Measurements from ENCODE around the gene CD164L2.

CD164L2 gene

GRCh38 chr1:27381969-27382762, 967 bp downstream of the CD164L2 start:
- no peak for DNase-seq

- no peak for DNase-seq
Measured at GRCh38 chr1:27380766-27381733, 2.1 kb downstream of the CD164L2 start.

DNA sequence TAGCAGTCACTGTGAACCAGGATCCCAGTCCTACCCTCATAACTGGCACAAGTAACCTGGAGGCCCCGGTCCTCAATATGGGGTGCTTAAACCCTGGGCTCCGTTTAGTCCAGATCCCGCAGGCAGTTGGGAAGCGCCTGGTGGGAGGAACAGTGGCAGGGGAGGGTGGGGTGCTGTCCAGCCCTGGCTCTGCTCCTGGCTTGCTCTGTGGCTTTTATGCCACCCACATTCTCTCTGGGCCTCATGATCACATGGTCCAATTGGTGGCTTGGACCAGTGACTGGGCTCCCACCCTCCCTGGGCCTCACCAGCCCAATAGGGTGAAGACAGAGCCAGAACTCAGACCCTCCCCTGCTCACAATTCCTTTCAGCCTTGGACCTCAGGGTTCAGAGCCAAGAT, 2.9 kb downstream of the CD164L2 start:
- no peak for DNase-seq

GRCh38 chr1:27379564-27380122, 3.5 kb downstream of the CD164L2 start:
- DNase-seq = no peak

DNA sequence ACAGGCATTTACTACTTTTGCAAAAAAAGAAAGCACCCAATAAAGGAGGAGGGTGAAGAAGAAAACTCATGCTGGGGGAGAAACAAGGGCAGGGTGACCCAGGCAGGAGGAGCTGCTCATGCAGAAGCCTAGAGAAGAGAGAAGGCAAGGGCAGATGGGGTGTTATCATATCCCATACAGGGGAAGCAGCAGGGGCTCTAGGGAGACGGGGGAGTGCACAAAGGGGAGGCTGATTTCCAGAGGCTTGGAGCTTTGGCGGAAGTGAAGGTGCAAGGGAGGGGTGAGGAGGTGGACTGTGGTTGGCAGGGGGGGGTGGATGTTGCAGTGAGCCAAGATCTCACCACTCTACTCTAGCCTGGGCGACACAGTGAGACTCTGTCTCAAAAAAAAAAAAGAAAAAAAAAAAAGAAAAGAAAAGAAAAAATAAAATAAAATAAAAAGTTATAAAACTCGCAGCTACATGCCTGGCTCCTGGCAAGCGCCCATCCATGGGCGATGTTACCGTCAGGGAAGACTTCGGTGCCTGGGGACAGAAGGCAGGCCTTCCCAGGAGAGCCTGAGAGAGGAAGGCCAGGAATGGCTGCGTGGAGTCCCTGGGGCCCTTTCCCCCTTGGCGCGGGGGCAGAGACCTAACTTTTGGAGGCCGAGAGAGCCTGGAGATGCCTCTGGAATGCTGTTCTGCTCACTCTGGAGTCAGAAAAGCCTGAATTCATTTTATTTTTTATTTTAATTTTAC, 5.2 kb downstream of the CD164L2 start:
- no peak for DNase-seq

GRCh38 chr1:27374362-27375086, 8.6 kb downstream of the CD164L2 start, which contains the start of gene FCN3:
TSS of gene FCN3 (minus strand) at chr1:27374824. CDS start at chr1:27374818, 6 bp downstream.
- no peak for DNase-seq

- no peak for DNase-seq
Measured at GRCh38 chr1:27372808-27373690, 10.1 kb downstream of the CD164L2 start.

DNA sequence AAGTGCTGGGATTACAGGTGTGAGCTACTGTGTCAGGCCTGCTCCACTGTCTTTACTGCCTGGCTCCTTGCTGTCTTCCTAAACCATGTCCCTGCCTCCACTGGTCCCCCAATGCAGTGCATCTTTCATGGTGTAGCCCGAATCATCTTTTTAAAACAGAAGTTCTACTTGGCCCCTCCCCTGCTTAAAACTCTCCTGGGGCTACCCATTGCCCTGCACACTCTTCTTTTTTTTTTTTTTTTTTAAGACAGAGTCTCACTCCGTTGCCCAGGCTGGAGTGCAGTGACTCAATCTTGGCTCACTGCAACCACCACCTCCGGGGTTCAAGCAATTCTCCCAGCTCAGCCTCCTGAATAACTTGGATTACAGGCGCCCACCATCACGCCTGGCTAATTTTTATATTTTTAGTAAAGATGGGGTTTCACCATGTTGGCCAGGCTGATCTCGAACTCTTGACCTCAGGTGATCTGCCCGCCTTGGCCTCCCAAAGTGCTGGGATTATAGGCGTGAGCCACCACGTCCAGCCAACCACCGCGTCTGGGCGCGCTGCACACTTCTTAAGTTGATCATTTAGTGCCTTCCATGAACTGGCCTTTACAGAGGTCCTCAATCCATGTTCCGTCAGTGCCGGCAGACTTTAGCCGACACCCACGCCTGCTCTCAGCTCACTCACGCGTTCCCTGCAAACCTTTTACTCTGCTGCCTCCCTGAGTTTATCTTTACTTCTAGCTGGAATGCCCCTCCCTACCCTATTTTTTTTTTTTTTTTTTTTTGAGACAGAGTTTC, 10.9 kb downstream of the CD164L2 start:
- DNase-seq = no peak

GRCh38 chr1:27368869-27369582, 14.1 kb downstream of the CD164L2 start:
- DNase-seq = no peak

GRCh38 chr1:27367160-27367650, 15.9 kb downstream of the CD164L2 start:
- DNase-seq = no peak

DNA sequence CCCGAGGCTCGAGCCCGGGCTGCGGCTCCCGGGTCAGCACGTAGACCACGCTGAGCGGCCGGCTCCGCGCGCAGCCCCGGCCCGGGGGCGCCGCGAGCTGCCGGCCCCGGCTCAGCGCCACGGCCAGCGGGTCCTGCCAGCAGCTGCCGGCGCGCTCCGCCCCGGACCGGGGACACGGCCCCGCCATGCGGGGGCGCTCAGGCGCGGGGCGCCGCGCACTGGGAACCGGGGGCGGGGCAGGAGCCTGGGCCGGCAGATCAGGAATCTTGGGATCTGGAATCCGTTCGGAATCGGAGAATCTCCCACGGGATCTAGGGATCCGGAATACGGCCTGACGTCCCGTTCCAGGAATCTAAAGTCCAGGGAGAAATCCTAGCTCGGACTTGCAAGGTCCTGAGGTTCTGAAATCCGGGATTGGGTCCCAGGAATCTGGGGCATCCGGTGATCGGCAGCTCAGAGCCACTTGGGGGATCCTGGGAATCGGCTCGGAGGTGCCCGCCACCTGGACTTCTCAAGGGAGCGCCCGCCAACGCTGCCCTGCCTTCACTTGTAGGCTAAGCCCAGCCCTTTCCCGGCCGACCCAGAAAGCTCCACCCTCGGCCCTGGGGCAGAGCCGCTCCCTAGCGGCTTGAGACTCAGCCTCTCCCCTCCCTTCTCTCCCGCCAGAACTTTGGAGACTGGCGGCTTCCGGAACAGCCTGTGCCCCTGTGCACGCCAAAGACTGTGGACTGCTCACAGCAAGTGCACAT, 16.5 kb downstream of the CD164L2 start, which contains the start of gene MAP3K6:
Gene MAP3K6 (minus strand): TSS at position 551 of the 749 bp plus-strand sequence. CDS start 364 bp downstream, at position 187.
- DNase-seq = peak; percentile 88

GRCh38 chr1:27366113-27366410, 17.1 kb downstream of the CD164L2 start:
- DNase-seq = peak; percentile 86

GRCh38 chr1:27365372-27366112, 17.6 kb downstream of the CD164L2 start:
- DNase-seq = peak; percentile 91

DNA sequence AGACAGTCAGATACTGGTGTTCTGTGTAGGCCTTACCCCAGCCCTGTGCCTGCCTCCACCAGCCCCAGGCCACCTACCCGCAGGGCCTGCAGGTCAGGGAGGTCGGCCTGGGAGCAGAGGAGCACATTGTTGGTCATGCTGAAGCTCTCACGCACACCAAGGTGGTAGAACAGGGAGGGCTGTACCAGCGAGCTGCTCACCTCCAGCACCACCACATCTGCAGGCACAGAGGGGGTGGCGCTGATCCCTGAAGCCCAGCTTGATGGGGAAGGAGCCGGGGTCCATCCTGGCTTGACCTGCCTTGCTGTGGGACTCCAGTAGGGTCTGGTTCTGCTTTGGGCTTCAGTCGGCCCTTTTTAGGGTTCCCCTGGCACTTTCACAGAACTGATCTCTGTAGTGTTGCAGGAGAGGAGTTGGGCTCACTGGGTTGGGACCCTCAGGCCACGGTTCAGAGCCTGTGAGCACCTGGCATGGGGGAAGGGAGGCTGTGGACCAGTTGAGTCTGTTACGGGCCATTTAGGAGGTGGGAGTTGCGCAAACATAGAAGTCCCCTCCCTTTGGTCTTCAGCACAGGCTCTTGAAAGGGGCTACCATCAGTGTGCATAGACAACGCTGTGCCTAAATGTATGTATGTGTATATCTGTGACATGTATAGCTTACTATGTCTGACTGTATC, 18.3 kb downstream of the CD164L2 start:
- DNase-seq = no peak

- no peak for DNase-seq
Measured at GRCh38 chr1:27363766-27364695, 19.1 kb downstream of the CD164L2 start.

DNA sequence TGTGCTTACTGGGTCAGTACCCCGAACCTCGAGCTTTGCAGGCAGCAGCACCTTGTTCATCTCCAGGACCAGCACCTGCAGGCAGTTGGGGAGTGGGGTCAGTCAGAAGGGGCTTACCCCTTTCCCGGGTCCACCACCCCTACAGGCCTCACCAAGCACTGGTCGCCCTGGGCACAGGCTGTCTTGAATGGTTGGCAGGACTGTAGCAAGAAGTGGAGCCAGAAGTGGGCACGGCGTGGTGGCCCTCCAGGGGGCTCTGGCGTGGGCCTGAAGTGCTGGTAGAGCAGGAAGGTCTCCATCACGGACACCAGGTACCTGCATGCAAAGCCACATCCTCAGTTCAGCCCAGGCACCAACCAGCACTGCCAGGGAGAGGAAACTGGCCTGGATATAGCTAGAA, 21.6 kb downstream of the CD164L2 start:
- no peak for DNase-seq

Data from EL (cell line).